Vagina (tissue), 2 donors: ENCODE results near the gene NUP93.

Experiments used
- CTCF ChIP-seq, 3 experiments: fragments of 450-650 bp in 2 of 3; fragments of 200-600 bp in 1 of 3; sonication (generic) in 1 of 3; IDR thresholded peaks; one replicate each; pipeline ENCODE4 v1.5.1; 2017 to 2019; ENCODE audit warnings: antibody characterized with exemption in 3 of 3, mild to moderate bottlenecking in 2 of 3, moderate library complexity in 2 of 3
- POLR2A ChIP-seq, 2 donors: fragments of 450-650 bp; IDR thresholded peaks; one replicate each; pipeline ENCODE4 v1.6.1; 2017; ENCODE audit warnings: antibody characterized with exemption in 2 of 2, mild to moderate bottlenecking in 2 of 2, moderate library complexity in 2 of 2
- POLR2AphosphoS5 ChIP-seq, 2 donors: sonication (generic); formaldehyde crosslinking; IDR thresholded peaks; one replicate each; pipeline ENCODE4 v1.9.0; 2017; ENCODE audit warnings: antibody characterized with exemption in 2 of 2, mild to moderate bottlenecking in 2 of 2, low read depth in 1 of 2; ENCODE audit not compliant: insufficient read depth in 1 of 2

GRCh38 chr16:56836410-56837230 lies 106.7 kb downstream of the NUP93 start:
- no peak for TF ChIP-seq CTCF (IDR thresholded peaks at IDR 0.05)
- TF ChIP-seq POLR2A (IDR thresholded peaks at IDR 0.05): no peak
- no peak for TF ChIP-seq POLR2AphosphoS5 (IDR thresholded peaks at IDR 0.05; ENCODE audit: insufficient read depth in 1 of 2, low read depth in 1 of 2)
